ENCODE results near the gene ABHD12.

The ABHD12 gene

GRCh38 chr20:25308671-25309394 is 81.8 kb downstream of the ABHD12 start:
- Histone ChIP-seq H2BK120ac (ENCODE audit: low read depth, low read length) (no peak overlapping the region), H2BK15ac (ENCODE audit: low read length) (no peak overlapping the region), H2AK5ac (ENCODE audit: low read depth, low read length) (no peak overlapping the region), H4K8ac (ENCODE audit: low read depth, low read length) (no peak overlapping the region), H3K4me2 (ENCODE audit: insufficient read depth, low read length, poor library complexity, severe bottlenecking) (no peak overlapping the region), H3K4me3 (ENCODE audit: low read length in 2 of 2) (no peak overlapping the region), H3K4ac (ENCODE audit: low read length) (no peak overlapping the region), H3K9ac (ENCODE audit: low read depth, low read length, poor library complexity) (peak overlapping the region; percentile 32), H3K14ac (ENCODE audit: low read length) (no peak overlapping the region), H2BK12ac (ENCODE audit: low read length) (no peak overlapping the region), H2BK5ac (ENCODE audit: low read length) (no peak overlapping the region), H4K91ac (ENCODE audit: low read depth, low read length, poor library complexity) (no peak overlapping the region), H3K79me1 (ENCODE audit: low read depth, low read length) (no peaks in the 10 kb centered on the region), H3K18ac (ENCODE audit: low read length) (peak overlapping the region; percentile 42), H3K36me3 (replicated peaks in 1 of 2; ENCODE audit: control insufficient read depth in 2 of 2, insufficient read depth in 2 of 2, low read length in 2 of 2) (peaks cover 12 to 24% of the 10 kb centered on the region in 2 donors), H3K27ac (replicated peaks; ENCODE audit: low read length) (no peak overlapping the region), H3K9me3 (replicated peaks in 1 of 2; ENCODE audit: control insufficient read depth in 2 of 2, insufficient read depth in 1 of 2, low read depth in 1 of 2, low read length in 2 of 2) (peaks cover 0 to 2% of the 10 kb centered on the region in 2 donors), H3K23ac (ENCODE audit: low read depth, low read length, poor library complexity) (no peak overlapping the region), H3K27me3 (ENCODE audit: control insufficient read depth in 3 of 3, insufficient read depth in 3 of 3, low read depth in 1 of 3, low read length in 3 of 3) (no peaks in the 10 kb centered on the region), H2AFZ (ENCODE audit: low read length) (no peak overlapping the region), H3K4me1 (ENCODE audit: control insufficient read depth in 2 of 2, insufficient read depth in 1 of 2, low read depth in 1 of 2, low read length in 2 of 2) (peaks cover 10 to 15% of the 10 kb centered on the region in 2 donors)
- DNase-seq (ENCODE audit: low spot score), result no peak
- WGBS, 2 donors (ENCODE audit: extremely low coverage in 2 of 2, insufficient read length in 2 of 2, insufficient replicate concordance in 1 of 2), result no CpG with 5 or more reads among the region's 17 CpGs

DNA sequence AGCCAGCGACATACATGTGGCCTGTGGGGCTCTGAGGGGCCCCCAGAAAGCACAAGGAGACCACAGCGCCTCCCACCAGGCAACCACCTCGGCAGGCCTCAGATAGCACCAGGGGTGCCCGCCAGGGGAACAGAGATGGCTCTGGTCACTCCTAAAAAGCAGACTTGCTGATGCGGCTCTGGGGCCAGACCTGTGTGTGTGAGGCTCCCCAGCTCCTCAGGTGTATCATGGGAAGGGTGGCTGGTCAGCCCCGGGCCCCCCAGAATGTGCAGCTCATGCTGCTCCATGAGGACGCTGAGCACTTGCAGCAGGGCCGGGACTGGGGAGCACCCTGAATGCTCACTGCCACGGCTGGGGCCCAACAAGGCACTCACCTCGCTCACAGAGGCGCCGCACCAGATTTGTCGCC is 82.5 kb downstream of the ABHD12 start:
- no peak overlapping the region for H3K14ac ChIP-seq (ENCODE audit: low read length)
- no peak overlapping the region for H3K18ac ChIP-seq (ENCODE audit: low read length)
- H3K36me3 ChIP-seq (replicated peaks in 1 of 2; ENCODE audit: control insufficient read depth in 2 of 2, insufficient read depth in 2 of 2, low read length in 2 of 2), result peaks cover 16 to 29% of the 10 kb centered on the region in 2 donors
- no peak overlapping the region for H2AFZ ChIP-seq (ENCODE audit: low read length)
- no peak for DNase-seq (ENCODE audit: low spot score)
- no peak overlapping the region for H4K91ac ChIP-seq (ENCODE audit: low read depth, low read length, poor library complexity)
- H2BK120ac ChIP-seq (ENCODE audit: low read depth, low read length), result no peak overlapping the region
- no peak overlapping the region for H3K4me2 ChIP-seq (ENCODE audit: insufficient read depth, low read length, poor library complexity, severe bottlenecking)
- H3K4me1 ChIP-seq (ENCODE audit: control insufficient read depth in 2 of 2, insufficient read depth in 1 of 2, low read depth in 1 of 2, low read length in 2 of 2), result peaks cover 10 to 15% of the 10 kb centered on the region in 2 donors
- no peak overlapping the region for H3K4ac ChIP-seq (ENCODE audit: low read length)
- H2BK5ac ChIP-seq (ENCODE audit: low read length), result no peak overlapping the region
- H3K9ac ChIP-seq (ENCODE audit: low read depth, low read length, poor library complexity), result no peak overlapping the region
- H2BK15ac ChIP-seq (ENCODE audit: low read length), result no peak overlapping the region
- no peaks in the 10 kb centered on the region for H3K27me3 ChIP-seq (ENCODE audit: control insufficient read depth in 3 of 3, insufficient read depth in 3 of 3, low read depth in 1 of 3, low read length in 3 of 3)
- no peak overlapping the region for H3K23ac ChIP-seq (ENCODE audit: low read depth, low read length, poor library complexity)
- H3K27ac ChIP-seq (replicated peaks; ENCODE audit: low read length), result no peak overlapping the region
- WGBS, 2 donors (ENCODE audit: extremely low coverage in 2 of 2, insufficient read length in 2 of 2, insufficient replicate concordance in 1 of 2), result no CpG with 5 or more reads among the region's 13 CpGs
- H3K4me3 ChIP-seq (ENCODE audit: low read length in 2 of 2), result peak overlapping the region in 1 of 2 donors; percentile 18
- H3K79me1 ChIP-seq (ENCODE audit: low read depth, low read length), result no peaks in the 10 kb centered on the region
- H4K8ac ChIP-seq (ENCODE audit: low read depth, low read length), result no peak overlapping the region
- H2AK5ac ChIP-seq (ENCODE audit: low read depth, low read length), result no peak overlapping the region
- H2BK12ac ChIP-seq (ENCODE audit: low read length), result no peak overlapping the region
- H3K9me3 ChIP-seq (replicated peaks in 1 of 2; ENCODE audit: control insufficient read depth in 2 of 2, insufficient read depth in 1 of 2, low read depth in 1 of 2, low read length in 2 of 2), result peaks cover 0 to 2% of the 10 kb centered on the region in 2 donors

GRCh38 chr20:25306991-25307903 is 83.4 kb downstream of the ABHD12 start:
- Histone ChIP-seq H3K14ac (ENCODE audit: low read length) (no peak overlapping the region), H2AK5ac (ENCODE audit: low read depth, low read length) (no peak overlapping the region), H3K27ac (replicated peaks; ENCODE audit: low read length) (no peak overlapping the region), H3K23ac (ENCODE audit: low read depth, low read length, poor library complexity) (no peak overlapping the region), H2BK120ac (ENCODE audit: low read depth, low read length) (no peak overlapping the region), H4K8ac (ENCODE audit: low read depth, low read length) (no peak overlapping the region), H2BK5ac (ENCODE audit: low read length) (no peak overlapping the region), H2BK12ac (ENCODE audit: low read length) (no peak overlapping the region), H3K4ac (ENCODE audit: low read length) (no peak overlapping the region), H3K79me1 (ENCODE audit: low read depth, low read length) (no peaks in the 10 kb centered on the region), H4K91ac (ENCODE audit: low read depth, low read length, poor library complexity) (no peak overlapping the region), H3K4me3 (ENCODE audit: low read length in 2 of 2) (no peak overlapping the region), H2AFZ (ENCODE audit: low read length) (no peak overlapping the region), H3K18ac (ENCODE audit: low read length) (no peak overlapping the region), H3K27me3 (ENCODE audit: control insufficient read depth in 3 of 3, insufficient read depth in 3 of 3, low read depth in 1 of 3, low read length in 3 of 3) (no peaks in the 10 kb centered on the region), H3K4me1 (ENCODE audit: control insufficient read depth in 2 of 2, insufficient read depth in 1 of 2, low read depth in 1 of 2, low read length in 2 of 2) (peaks cover 10 to 15% of the 10 kb centered on the region in 2 donors), H2BK15ac (ENCODE audit: low read length) (no peak overlapping the region), H3K9ac (ENCODE audit: low read depth, low read length, poor library complexity) (no peak overlapping the region), H3K9me3 (replicated peaks in 1 of 2; ENCODE audit: control insufficient read depth in 2 of 2, insufficient read depth in 1 of 2, low read depth in 1 of 2, low read length in 2 of 2) (peaks cover 0 to 2% of the 10 kb centered on the region in 2 donors), H3K4me2 (ENCODE audit: insufficient read depth, low read length, poor library complexity, severe bottlenecking) (no peak overlapping the region), H3K36me3 (replicated peaks in 1 of 2; ENCODE audit: control insufficient read depth in 2 of 2, insufficient read depth in 2 of 2, low read length in 2 of 2) (peaks cover 16 to 37% of the 10 kb centered on the region in 2 donors)
- DNase-seq (ENCODE audit: low spot score), result no peak
- no CpG with 5 or more reads among the region's 10 CpGs for WGBS, 2 donors (ENCODE audit: extremely low coverage in 2 of 2, insufficient read length in 2 of 2, insufficient replicate concordance in 1 of 2)

DNA sequence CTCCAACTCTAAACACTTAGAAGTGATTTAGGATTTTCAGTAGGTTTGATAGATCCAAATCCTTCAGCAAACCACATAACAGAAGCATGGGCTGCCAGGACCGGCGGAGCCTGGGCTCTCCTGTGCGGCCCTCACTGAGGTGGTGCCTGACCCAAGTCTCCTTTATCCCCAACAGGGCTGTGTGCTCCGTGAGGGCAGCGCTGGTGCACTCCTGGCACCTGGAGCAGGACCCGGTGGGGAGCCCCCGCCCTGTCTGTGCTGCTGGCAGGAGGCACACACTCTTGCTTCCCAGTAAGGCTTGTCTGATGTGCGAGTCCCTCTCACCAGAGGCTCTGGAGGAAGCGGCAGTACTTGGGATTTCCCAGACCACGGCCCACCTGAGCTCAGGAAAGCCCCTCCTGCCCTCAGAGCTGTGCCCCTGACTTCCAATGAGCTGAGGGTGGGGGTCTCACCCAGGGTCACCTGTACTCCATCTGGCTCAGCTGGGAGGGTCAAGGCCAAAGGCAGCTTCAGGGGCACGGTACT is 86.5 kb downstream of the ABHD12 start:
- WGBS, 2 donors (ENCODE audit: extremely low coverage in 2 of 2, insufficient read length in 2 of 2, insufficient replicate concordance in 1 of 2), result no CpG with 5 or more reads among the region's 11 CpGs
- Histone ChIP-seq H3K27ac (replicated peaks; ENCODE audit: low read length) (no peak overlapping the region), H3K9ac (ENCODE audit: low read depth, low read length, poor library complexity) (no peak overlapping the region), H3K4me2 (ENCODE audit: insufficient read depth, low read length, poor library complexity, severe bottlenecking) (no peak overlapping the region), H3K4me3 (ENCODE audit: low read length in 2 of 2) (no peak overlapping the region), H2BK5ac (ENCODE audit: low read length) (no peak overlapping the region), H4K91ac (ENCODE audit: low read depth, low read length, poor library complexity) (no peak overlapping the region), H3K9me3 (replicated peaks in 1 of 2; ENCODE audit: control insufficient read depth in 2 of 2, insufficient read depth in 1 of 2, low read depth in 1 of 2, low read length in 2 of 2) (peaks cover 0 to 2% of the 10 kb centered on the region in 2 donors), H3K36me3 (replicated peaks in 1 of 2; ENCODE audit: control insufficient read depth in 2 of 2, insufficient read depth in 2 of 2, low read length in 2 of 2) (peaks cover 22 to 60% of the 10 kb centered on the region in 2 donors), H3K27me3 (ENCODE audit: control insufficient read depth in 3 of 3, insufficient read depth in 3 of 3, low read depth in 1 of 3, low read length in 3 of 3) (no peaks in the 10 kb centered on the region), H4K8ac (ENCODE audit: low read depth, low read length) (no peak overlapping the region), H3K14ac (ENCODE audit: low read length) (no peak overlapping the region), H3K4me1 (ENCODE audit: control insufficient read depth in 2 of 2, insufficient read depth in 1 of 2, low read depth in 1 of 2, low read length in 2 of 2) (no peaks in the 10 kb centered on the region), H2AK5ac (ENCODE audit: low read depth, low read length) (no peak overlapping the region), H3K23ac (ENCODE audit: low read depth, low read length, poor library complexity) (no peak overlapping the region), H3K4ac (ENCODE audit: low read length) (no peak overlapping the region), H3K79me1 (ENCODE audit: low read depth, low read length) (no peaks in the 10 kb centered on the region), H2AFZ (ENCODE audit: low read length) (no peak overlapping the region), H3K18ac (ENCODE audit: low read length) (no peak overlapping the region), H2BK120ac (ENCODE audit: low read depth, low read length) (no peak overlapping the region), H2BK12ac (ENCODE audit: low read length) (no peak overlapping the region), H2BK15ac (ENCODE audit: low read length) (no peak overlapping the region)
- DNase-seq (ENCODE audit: low spot score), result no peak
